GM19372 (cell line): Measurements from ENCODE around the gene KRTAP10-4.
"Not testable (repeated sequence)": the region's sequence is repeated elsewhere in the genome, so short reads cannot be mapped to it uniquely, and the experiment has no call there.

Experiments used
- ATAC-seq: cut with Tn5 transposase; IDR thresholded peaks from one replicate; pipeline ENCODE4 v1.9.1; 2021; ENCODE audit warnings: mild to moderate bottlenecking, low read depth, moderate library complexity; ENCODE audit not compliant: unreplicated experiment

The KRTAP10-4 gene

GRCh38 chr21:44593598-44594405 lies 20.3 kb downstream of the KRTAP10-4 start:
- no peak for ATAC-seq

- no peak for ATAC-seq
These were observed 20.9 kb downstream of the KRTAP10-4 start for GRCh38 chr21:44594406-44594916.

- no peak for ATAC-seq
These were observed 22.0 kb downstream of the KRTAP10-4 start for GRCh38 chr21:44595524-44595923.

GRCh38 chr21:44596068-44596725 lies 22.7 kb downstream of the KRTAP10-4 start:
- no peak for ATAC-seq

- no peak for ATAC-seq
These were observed 24.5 kb downstream of the KRTAP10-4 start for GRCh38 chr21:44598061-44598460.

GRCh38 chr21:44599264-44600029 lies 25.9 kb downstream of the KRTAP10-4 start:
- no peak for ATAC-seq

GRCh38 chr21:44600118-44600978 lies 26.8 kb downstream of the KRTAP10-4 start, which contains the start of gene KRTAP10-7:
KRTAP10-7 (plus strand) TSS chr21:44600597; CDS start chr21:44600622, 25 bp downstream.
- not testable (repeated sequence) for ATAC-seq

GRCh38 chr21:44601091-44601490 lies 27.6 kb downstream of the KRTAP10-4 start:
- ATAC-seq, result not testable (repeated sequence)

- no peak for ATAC-seq
These were observed 28.3 kb downstream of the KRTAP10-4 start for GRCh38 chr21:44601596-44602462.

- no peak for ATAC-seq
These were observed 28.9 kb downstream of the KRTAP10-4 start for GRCh38 chr21:44602463-44602850.

GRCh38 chr21:44603109-44603875 lies 29.8 kb downstream of the KRTAP10-4 start:
- ATAC-seq, result no peak

GRCh38 chr21:44603911-44604310 lies 30.4 kb downstream of the KRTAP10-4 start:
- no peak for ATAC-seq

GRCh38 chr21:44606495-44606894 lies 33.0 kb downstream of the KRTAP10-4 start:
- no peak for ATAC-seq

- no peak for ATAC-seq
These were observed 35.7 kb downstream of the KRTAP10-4 start for GRCh38 chr21:44609193-44609592.

GRCh38 chr21:44610157-44610843 lies 36.8 kb downstream of the KRTAP10-4 start:
- not testable (repeated sequence) for ATAC-seq

- ATAC-seq, result no peak
These were observed 38.0 kb downstream of the KRTAP10-4 start for GRCh38 chr21:44611551-44611950.

GRCh38 chr21:44612029-44612486 lies 38.5 kb downstream of the KRTAP10-4 start, which contains the start of gene KRTAP10-8:
KRTAP10-8 (plus strand) TSS chr21:44612079; CDS start chr21:44612101, 22 bp downstream.
- ATAC-seq, result no peak
